Rectal smooth muscle tissue (tissue), 1 donor: ENCODE results near the gene NUB1.
A peak's percentile ranks its signal among the peaks of the same experiment; 100 is the strongest.

ENCODE experiments used
- H3K27ac ChIP-seq: one replicate; pipeline ENCODE4 v1.7.0; 2013; ENCODE audit warnings: low read depth, low read length, inconsistent platforms
- H3K27me3 ChIP-seq: one replicate; pipeline ENCODE4 v1.7.0; 2013; ENCODE audit warnings: low read length; ENCODE audit not compliant: control insufficient read depth, insufficient read depth
- H3K36me3 ChIP-seq: one replicate; pipeline ENCODE4 v1.7.0; 2013; ENCODE audit warnings: low read length; ENCODE audit not compliant: control insufficient read depth, insufficient read depth
- H3K4me1 ChIP-seq: one replicate; pipeline ENCODE4 v1.7.0; 2013; ENCODE audit warnings: low read length; ENCODE audit not compliant: control insufficient read depth, insufficient read depth
- H3K4me3 ChIP-seq: one replicate; pipeline ENCODE4 v1.7.0; 2013; ENCODE audit warnings: low read length
- H3K9ac ChIP-seq: one replicate; pipeline ENCODE4 v1.7.0; 2013; ENCODE audit warnings: low read length

NUB1 gene

DNA sequence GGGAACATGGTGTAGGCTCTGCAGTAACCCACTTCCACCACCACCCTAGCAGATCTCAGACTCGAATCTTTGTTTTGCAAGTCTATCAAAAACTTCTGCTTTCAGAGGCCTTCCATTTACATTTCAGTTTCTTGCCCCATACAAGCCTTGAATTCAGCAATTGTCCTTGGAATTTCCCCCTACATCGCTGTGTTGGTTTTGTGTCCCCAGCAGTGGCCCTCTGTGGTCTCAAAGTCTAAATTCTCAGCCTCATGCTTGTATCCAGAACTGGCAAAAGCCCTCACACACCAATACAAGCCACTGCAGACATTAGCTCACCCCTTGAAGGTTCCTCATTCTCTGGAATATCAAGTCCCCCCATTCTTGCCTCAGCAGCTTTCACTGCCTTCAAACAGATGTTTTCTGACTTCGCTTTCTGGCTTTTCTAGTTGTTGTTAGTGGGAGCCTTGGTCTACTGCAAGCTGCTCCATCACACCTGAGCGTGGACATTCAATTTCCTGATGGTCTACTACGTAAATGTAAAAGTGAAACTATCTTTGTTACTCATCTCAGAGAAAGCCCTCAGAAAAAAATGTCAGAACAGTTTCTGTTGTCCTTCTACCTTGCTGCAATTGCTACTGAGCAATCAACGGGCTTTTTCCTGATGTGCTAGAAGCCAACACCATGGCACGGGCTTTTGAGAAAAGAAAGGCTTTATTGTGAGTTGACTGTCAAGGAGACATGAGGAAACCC, 1.8 kb upstream of the NUB1 start:
- no peaks in the 10 kb centered on the region for H3K36me3 ChIP-seq
- no peak overlapping the region for H3K27ac ChIP-seq
- H3K4me1 ChIP-seq: peaks cover 6% of the 10 kb centered on the region
- H3K27me3 ChIP-seq: no peaks in the 10 kb centered on the region
- no peak overlapping the region for H3K9ac ChIP-seq
- no peak overlapping the region for H3K4me3 ChIP-seq

DNA sequence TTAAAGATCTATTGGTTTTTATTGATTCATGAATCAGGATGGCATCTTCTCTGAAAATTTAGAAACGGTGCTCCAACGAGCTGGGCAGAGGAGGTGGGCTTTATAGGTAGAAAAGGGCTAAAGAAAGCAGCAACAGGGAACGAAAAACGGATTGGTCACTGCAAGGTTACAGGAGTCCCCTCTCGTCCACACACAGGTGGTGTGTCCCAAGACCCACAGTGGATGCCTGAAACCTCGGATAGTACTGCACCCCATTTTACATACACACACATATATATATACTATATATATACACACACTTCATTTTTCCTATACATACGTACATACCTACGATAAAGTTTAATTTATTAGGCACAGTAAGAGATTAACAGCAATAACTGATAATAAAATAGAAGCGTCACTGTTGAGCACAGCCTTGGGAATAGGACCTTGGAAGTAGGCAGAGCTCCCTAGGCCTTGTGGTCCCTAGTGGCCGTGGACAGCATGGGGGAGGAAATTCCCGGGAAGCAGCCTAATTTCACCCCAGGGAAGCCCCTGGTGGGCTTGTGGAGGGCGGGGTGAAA, 737 bp upstream of the NUB1 start:
- H3K36me3 ChIP-seq: peaks cover under 1% of the 10 kb centered on the region
- no peaks in the 10 kb centered on the region for H3K27me3 ChIP-seq
- no peak overlapping the region for H3K9ac ChIP-seq
- H3K4me1 ChIP-seq: peaks cover 6% of the 10 kb centered on the region
- peak overlapping the region; percentile 34 for H3K4me3 ChIP-seq
- peak overlapping the region; percentile 48 for H3K27ac ChIP-seq

DNA sequence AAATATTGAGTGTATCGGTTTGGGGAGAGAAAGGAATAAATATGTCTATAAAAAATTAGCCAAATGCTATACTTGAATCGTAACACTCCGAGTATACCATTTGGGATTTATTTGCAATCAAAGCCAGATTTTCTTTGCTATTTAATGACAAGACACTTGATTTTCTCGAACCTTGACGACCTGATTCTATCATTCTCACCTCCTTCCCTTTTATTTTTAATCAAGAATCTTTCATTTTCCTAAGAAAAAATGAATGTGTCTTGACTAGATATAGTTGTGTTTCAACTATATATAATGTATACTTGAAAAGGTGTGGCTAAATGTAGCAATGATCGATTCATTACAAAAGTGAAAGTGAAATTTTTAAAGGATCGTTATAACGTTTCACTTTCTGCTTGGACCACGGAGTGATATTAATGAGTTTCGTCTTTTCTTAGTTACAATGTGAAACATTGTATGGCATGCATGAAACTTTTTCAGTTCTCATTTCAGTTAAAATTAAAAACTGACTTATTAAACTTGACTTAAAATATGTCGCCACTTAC, 562 bp downstream of the NUB1 start:
- H3K36me3 ChIP-seq: peaks cover 8% of the 10 kb centered on the region
- peak overlapping the region; percentile 68 for H3K27ac ChIP-seq
- peak overlapping the region; percentile 80 for H3K4me3 ChIP-seq
- no peaks in the 10 kb centered on the region for H3K27me3 ChIP-seq
- H3K4me1 ChIP-seq: peaks cover 6% of the 10 kb centered on the region
- H3K9ac ChIP-seq: no peak overlapping the region

DNA sequence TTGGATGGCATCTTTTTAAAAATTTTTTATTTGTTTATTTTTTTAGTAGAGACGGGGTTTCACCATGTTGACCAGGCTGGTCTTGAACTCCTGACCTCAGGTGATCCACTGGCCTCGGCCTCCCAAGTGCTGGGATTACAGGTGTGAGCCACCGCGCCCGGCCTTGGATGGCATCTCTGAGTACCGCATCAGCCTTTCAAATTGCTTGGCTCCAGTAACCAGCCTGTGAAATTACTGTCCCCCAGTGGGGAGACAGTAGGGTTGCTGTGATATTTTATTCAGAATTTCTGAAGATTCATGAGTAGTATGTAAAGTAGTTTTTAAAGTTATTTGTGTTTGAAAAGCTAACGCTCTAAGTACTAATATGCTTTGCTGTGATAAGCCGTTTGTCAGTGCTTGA, 1.2 kb downstream of the NUB1 start:
- no peaks in the 10 kb centered on the region for H3K27me3 ChIP-seq
- no peak overlapping the region for H3K27ac ChIP-seq
- peaks cover 6% of the 10 kb centered on the region for H3K4me1 ChIP-seq
- peaks cover 8% of the 10 kb centered on the region for H3K36me3 ChIP-seq
- H3K4me3 ChIP-seq: peak overlapping the region; percentile 80
- H3K9ac ChIP-seq: no peak overlapping the region

DNA sequence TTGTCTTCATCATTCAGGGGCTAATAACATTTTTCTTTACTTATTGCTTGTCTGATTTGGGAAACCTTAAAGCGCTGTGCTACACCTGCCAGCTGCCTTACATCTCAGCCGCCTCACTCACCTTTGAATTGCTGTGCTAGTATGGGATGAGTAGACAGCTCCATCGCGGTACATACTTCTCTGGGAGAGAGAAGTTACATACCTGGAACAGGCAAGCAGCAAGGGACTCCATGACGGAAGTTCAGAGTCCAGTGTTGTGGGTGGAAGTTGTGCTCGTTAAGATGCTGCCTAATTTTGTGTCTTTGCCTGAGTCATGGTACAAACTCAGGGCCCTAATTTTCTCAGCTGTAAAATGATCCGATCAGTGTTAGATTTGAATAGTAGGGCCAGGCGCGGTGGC, 1.9 kb downstream of the NUB1 start:
- no peaks in the 10 kb centered on the region for H3K27me3 ChIP-seq
- no peak overlapping the region for H3K27ac ChIP-seq
- H3K9ac ChIP-seq: no peak overlapping the region
- no peak overlapping the region for H3K4me3 ChIP-seq
- peaks cover 8% of the 10 kb centered on the region for H3K36me3 ChIP-seq
- H3K4me1 ChIP-seq: peaks cover 6% of the 10 kb centered on the region

DNA sequence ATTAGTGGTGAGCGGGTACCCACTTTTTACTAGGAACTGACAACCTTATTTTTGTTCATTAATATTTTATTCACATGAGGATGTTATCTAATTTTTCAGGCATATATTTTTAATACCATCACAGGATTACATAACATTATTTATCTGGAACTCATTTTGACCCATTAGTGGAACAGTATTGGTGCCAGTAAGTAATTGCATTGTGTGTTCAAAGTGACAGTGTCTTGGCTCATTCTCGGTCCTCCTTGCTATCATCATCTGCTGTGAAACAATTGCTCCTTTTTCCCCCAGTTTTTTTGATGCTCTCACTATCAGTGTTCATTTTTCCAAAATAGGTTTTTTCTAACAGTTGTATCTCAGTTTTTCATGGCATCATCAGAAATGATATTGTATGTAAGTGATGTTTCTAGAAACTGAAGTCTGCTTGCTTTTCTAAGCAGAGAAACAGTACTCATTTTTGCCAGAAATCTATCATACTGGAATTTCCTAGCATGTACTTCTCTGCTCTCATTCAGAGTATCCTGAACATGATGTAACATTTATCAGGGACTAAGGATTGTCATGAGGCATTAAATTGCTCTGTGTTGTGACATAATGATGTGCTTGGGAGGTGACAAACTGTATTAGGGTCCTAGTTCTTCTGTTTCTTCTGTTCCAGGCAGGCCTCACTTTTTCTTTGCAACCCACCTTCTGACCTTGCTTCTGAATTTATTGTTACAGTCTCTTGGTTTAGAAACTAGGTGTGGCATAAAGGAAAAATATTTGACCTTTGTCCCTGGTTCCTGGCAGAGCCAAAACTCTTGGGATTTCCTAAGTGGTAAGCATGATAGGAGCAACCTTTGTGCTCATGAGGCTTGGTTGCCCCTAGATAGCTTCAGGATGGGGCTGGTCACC, 4.2 kb downstream of the NUB1 start:
- peaks cover 9% of the 10 kb centered on the region for H3K4me1 ChIP-seq

DNA sequence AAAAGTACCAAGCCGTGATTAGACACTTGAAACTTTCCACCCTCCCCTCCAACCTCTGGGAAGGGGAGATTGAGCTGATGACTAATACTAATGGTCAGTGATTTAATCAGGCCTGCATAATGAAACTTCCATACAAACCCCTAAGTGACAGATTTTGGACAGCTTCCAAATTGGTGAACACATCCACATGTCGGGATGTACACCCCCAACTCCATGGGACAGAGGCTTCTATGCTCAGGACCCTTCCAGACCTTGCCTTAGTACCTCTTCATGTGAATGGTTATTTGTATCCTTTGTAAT, 4.8 kb downstream of the NUB1 start:
- Histone ChIP-seq H3K36me3 (peaks cover 13% of the 10 kb centered on the region), H3K9ac (no peak overlapping the region), H3K4me1 (peaks cover 9% of the 10 kb centered on the region), H3K27ac (no peak overlapping the region), H3K4me3 (no peak overlapping the region), H3K27me3 (no peaks in the 10 kb centered on the region)

More for the DNA sequence above, 4.2 kb downstream of the NUB1 start:
- Histone ChIP-seq H3K27ac (no peak overlapping the region), H3K4me3 (no peak overlapping the region), H3K9ac (no peak overlapping the region), H3K36me3 (peaks cover 11% of the 10 kb centered on the region), H3K27me3 (no peaks in the 10 kb centered on the region)

DNA sequence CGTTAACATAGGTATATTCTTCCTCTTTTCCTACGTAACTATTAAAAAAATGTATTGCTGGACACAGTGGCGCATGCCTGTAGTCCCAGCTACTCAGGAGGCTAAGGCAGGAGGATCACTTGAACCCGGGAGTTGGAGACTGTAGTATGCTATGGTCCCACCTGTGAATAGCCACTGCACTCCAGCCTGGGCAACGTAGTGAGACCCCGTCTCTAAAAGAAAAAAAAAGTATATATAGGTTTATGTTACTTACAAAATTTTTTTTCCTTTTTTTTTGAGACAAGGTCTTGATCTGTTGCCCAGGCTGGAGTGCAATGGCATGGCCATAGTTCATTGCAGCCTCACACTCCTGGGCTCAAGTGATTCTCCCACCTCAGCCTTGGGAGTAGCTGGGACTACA, 5.6 kb downstream of the NUB1 start:
- no peak overlapping the region for H3K4me3 ChIP-seq
- H3K27me3 ChIP-seq: no peaks in the 10 kb centered on the region
- H3K4me1 ChIP-seq: peaks cover 9% of the 10 kb centered on the region
- H3K36me3 ChIP-seq: peaks cover 20% of the 10 kb centered on the region
- H3K9ac ChIP-seq: no peak overlapping the region
- H3K27ac ChIP-seq: no peak overlapping the region

DNA sequence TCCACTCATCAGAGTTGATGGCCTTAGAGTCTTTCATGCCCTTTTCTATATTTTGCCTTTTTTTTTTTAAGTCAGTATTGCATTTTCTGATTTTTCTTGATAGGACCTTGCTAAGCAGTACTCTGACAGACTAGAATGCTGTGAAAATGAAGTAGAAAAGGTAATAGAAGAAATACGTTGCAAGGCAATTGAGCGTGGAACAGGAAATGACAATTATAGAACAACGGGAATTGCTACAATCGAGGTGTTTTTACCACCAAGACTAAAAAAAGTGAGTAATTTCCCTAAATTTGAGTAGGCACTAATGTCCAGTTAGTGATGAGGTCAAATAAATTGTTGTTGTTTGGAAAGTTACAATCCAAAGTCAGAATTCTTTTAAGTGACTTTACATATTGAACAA, 7.4 kb downstream of the NUB1 start:
- Histone ChIP-seq H3K4me1 (peaks cover 3% of the 10 kb centered on the region), H3K36me3 (peaks cover 30% of the 10 kb centered on the region), H3K4me3 (no peak overlapping the region), H3K27me3 (no peaks in the 10 kb centered on the region), H3K9ac (no peak overlapping the region), H3K27ac (no peak overlapping the region)

DNA sequence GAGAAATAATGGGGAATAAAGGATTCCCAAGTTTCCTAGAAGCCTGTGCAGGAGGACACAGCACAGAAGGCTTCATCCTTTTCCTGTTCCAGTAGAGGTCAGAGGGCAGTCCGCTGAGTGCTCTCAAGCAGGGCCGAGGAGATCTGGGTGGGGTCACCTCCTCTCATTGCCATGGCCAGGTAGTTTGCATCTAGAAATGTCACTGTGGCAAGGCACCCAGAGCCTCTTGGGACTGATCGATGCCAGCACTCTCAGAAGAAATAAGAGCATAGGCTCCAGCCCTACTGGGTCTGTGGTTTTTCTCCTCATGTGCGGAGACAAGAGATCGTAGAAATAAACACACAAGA, 7.9 kb downstream of the NUB1 start:
- H3K27ac ChIP-seq: peak overlapping the region; percentile 46
- H3K9ac ChIP-seq: no peak overlapping the region
- H3K4me1 ChIP-seq: peaks cover 3% of the 10 kb centered on the region
- H3K27me3 ChIP-seq: no peaks in the 10 kb centered on the region
- H3K4me3 ChIP-seq: peak overlapping the region; percentile 54
- peaks cover 30% of the 10 kb centered on the region for H3K36me3 ChIP-seq

DNA sequence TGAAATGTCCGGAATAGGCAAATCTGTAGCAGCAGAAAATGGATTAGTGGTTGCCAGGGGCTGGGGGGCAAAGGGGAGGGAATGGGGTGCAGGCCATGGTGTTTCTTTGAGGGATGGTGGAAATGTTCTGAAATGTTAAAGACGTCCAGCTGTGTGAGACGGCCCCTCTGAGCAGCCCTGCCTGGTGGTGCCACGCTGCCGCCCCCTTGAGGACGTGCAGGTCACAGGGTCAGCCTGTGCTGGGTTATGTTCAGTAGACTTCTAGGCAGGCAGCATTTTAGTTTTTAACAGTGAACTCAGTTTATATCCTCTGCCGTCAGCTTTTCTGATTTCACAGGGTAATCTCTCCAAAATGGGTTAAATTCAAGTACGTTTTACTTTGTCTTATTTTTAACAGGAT, 9.4 kb downstream of the NUB1 start:
- Histone ChIP-seq H3K4me1 (peaks cover 3% of the 10 kb centered on the region), H3K27me3 (no peaks in the 10 kb centered on the region), H3K36me3 (peaks cover 38% of the 10 kb centered on the region), H3K27ac (no peak overlapping the region), H3K9ac (no peak overlapping the region), H3K4me3 (no peak overlapping the region)

DNA sequence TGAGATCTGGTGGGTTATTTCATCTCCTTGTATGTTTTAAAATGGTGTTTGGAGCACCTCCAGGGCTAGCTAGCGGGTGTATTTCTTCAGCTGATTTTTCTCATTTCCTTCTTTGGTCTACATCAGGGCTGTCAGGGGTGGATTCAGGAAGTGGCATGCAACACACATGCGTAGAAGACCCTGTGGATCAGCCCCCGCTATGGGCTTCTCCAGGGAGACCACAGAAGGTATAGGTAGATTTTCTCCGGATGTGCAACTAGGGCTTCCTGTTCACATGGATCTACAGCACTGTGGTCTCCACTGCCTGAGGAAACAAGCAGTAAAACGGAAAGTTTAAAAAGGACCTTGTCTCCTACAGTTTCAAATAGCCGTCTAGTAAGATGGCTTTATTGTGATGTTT, 10.4 kb downstream of the NUB1 start:
- Histone ChIP-seq H3K27me3 (no peaks in the 10 kb centered on the region), H3K36me3 (peaks cover 37% of the 10 kb centered on the region), H3K4me3 (no peak overlapping the region), H3K9ac (no peak overlapping the region), H3K27ac (no peak overlapping the region), H3K4me1 (peaks cover 3% of the 10 kb centered on the region)
